Astrocyte of the spinal cord (primary cell): ENCODE data around the gene GRIK2.

Experiments used
- DNase-seq: peaks from one replicate; pipeline ENCODE4 v3.0.0; 2011; ENCODE audit warnings: low read depth, low spot score
- H3K4me3 ChIP-seq: 2 replicates; pipeline ENCODE4 v1.5.1; 2011; ENCODE audit warnings: low read depth, mild to moderate bottlenecking, low read length, moderate library complexity
- CTCF ChIP-seq: IDR thresholded peaks from 2 replicates; pipeline ENCODE4 v1.5.1; 2012; ENCODE audit warnings: low read depth, mild to moderate bottlenecking, low read length, inconsistent platforms
- in situ Hi-C: cut with HindIII; loops from 2 replicates; pipeline ENCODE4 v1.10.0; 2017; ENCODE audit warnings: low sequenced_read_pairs

The GRIK2 gene

DNA sequence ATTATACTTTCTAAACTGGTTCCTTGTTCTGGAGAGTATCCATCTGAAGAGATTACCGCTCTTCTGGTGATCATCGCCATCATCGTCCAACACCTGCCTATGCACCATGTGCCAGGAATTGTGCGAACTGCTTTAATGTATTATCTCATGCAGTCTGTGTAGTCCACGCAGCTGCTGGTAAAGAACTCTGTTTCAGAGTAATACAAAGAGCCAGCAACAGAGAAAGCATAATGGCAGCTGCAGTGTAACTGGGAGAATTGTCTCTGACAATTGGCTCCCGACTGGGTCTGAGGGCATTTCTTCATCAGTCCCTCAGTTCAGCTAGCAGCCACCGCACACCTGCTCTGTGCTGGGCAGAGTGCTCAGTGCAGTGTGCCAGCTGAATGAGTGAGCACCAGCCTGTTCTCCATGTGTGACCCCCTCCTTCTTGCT, 383.4 kb downstream of the GRIK2 start:
- H3K4me3 ChIP-seq = no peak overlapping the region
- in situ Hi-C loops = no loop called here
- DNase-seq = no peak
- no peak for TF ChIP-seq CTCF

GRCh38 chr6:101777646-101778045, 384.1 kb downstream of the GRIK2 start:
- in situ Hi-C loops = no loop called here
- DNase-seq = no peak
- H3K4me3 ChIP-seq = no peak overlapping the region
- TF ChIP-seq CTCF = no peak

- in situ Hi-C loops = no loop called here
- no peak for TF ChIP-seq CTCF
- H3K4me3 ChIP-seq = no peak overlapping the region
- no peak for DNase-seq
Observed at GRCh38 chr6:101779051-101779844, 385.7 kb downstream of the GRIK2 start.

- no peak overlapping the region for H3K4me3 ChIP-seq
- no peak for DNase-seq
- in situ Hi-C loops = no loop called here
- TF ChIP-seq CTCF = no peak
Observed at GRCh38 chr6:101783287-101783686, 389.8 kb downstream of the GRIK2 start.

DNA sequence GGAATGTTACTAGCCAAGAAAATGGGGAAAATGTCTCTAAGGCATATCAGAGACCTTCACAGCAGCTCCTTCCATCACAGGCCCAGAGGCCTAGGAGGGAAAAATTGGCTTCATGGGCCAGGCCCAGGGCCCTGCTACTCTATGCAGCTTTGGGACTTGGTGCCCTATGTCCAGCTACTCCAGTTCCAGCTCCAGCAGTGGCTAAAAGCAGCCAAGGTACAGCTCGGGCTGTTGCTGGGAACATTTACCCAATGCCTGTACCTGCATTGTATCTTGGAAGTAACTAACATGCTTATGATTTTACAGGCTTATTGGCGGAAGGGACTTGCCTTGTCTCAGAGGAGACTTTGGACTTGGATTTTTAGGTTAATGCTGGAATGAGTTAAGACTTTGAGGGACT, 390.6 kb downstream of the GRIK2 start:
- in situ Hi-C loops = no loop called here
- no peak for DNase-seq
- no peak overlapping the region for H3K4me3 ChIP-seq

DNA sequence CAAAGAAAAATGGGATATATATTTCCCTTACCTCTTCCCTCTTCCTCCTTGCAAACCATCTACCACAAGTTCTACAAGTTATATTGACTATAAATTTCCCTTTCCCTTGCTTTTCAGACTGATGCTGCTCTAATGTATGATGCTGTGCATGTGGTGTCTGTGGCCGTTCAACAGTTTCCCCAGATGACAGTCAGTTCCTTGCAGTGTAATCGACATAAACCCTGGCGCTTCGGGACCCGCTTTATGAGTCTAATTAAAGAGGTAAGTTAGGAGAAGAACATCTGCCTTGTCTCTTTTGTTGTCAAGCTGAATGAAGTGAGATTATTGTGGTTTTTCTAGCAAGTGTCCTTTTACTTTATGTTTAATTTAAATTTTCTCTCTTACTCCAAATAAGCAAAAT, 406.0 kb downstream of the GRIK2 start:
- H3K4me3 ChIP-seq = no peak overlapping the region
- DNase-seq = no peak
- no peak for TF ChIP-seq CTCF
- in situ Hi-C loops = no loop called here

More for the DNA sequence above, 390.6 kb downstream of the GRIK2 start:
- no peak for TF ChIP-seq CTCF

- TF ChIP-seq CTCF = no peak
- in situ Hi-C loops = no loop called here
- DNase-seq = no peak
Observed at GRCh38 chr6:101800598-101800997, 407.1 kb downstream of the GRIK2 start.

More at GRCh38 chr6:101800598-101800997, 407.1 kb downstream of the GRIK2 start:
- no peak overlapping the region for H3K4me3 ChIP-seq
